ENCODE data around the gene NRN1L. TPM values are rescaled to one million over a fixed set of nuclear protein-coding genes. Genes with fewer than 3 reads are reported as not detected.
"Not testable (repeated sequence)": the region's sequence is repeated elsewhere in the genome, so short reads cannot be mapped to it uniquely, and the experiment has no call there.

Gene NRN1L
- total RNA-seq, 1 donor from 2014 or later, result 1.1 TPM

DNA sequence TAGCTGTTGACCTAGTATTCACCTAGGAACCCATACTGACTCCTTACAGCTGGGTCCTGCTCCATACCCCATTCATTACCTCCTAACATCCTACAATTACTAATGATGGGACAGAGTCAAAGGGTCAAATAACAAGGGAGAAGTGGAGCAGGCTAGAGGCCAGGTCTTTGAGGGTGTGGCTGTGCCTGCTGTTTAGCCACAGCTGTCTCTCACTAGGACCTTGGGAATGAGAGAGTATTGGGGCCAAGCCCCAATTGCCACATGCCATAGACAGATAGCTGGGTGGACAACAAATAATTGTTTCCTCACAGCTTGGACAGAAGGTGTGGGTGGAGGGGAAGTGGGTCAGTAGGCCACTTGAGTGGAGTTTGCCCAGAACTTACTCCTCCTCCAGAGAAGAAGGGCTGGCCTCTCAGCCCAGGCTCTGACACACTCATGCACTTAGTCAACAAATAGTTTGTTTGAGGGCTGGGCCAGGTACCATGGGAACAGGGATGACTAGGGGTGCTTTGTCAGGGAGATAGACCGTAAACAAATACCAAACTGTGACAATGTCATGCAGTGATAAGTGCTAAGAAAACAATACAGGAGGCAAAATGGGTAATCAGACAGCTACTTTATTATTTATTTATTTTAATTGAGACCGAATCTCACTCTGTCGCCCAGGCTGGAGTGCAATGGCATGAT is 27.0 kb upstream of the NRN1L start:
- Histone ChIP-seq H3K27me3 (ENCODE audit: control insufficient read depth, insufficient read depth, low read length) (no peaks in the 10 kb centered on the region), H3K4me3 (ENCODE audit: low read depth, low read length) (no peak overlapping the region), H3K36me3 (ENCODE audit: control insufficient read depth, insufficient read depth, low read length) (peaks cover 3% of the 10 kb centered on the region)
- peak; percentile 92 for DNase-seq (ENCODE audit: low read depth)
- TF ChIP-seq, protein P1, sequence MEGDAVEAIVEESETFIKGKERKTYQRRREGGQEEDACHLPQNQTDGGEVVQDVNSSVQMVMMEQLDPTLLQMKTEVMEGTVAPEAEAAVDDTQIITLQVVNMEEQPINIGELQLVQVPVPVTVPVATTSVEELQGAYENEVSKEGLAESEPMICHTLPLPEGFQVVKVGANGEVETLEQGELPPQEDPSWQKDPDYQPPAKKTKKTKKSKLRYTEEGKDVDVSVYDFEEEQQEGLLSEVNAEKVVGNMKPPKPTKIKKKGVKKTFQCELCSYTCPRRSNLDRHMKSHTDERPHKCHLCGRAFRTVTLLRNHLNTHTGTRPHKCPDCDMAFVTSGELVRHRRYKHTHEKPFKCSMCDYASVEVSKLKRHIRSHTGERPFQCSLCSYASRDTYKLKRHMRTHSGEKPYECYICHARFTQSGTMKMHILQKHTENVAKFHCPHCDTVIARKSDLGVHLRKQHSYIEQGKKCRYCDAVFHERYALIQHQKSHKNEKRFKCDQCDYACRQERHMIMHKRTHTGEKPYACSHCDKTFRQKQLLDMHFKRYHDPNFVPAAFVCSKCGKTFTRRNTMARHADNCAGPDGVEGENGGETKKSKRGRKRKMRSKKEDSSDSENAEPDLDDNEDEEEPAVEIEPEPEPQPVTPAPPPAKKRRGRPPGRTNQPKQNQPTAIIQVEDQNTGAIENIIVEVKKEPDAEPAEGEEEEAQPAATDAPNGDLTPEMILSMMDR (IDR thresholded peaks at IDR 0.05; ENCODE audit: insufficient read depth, low read length, poor library complexity, severe bottlenecking), result no peak

DNA sequence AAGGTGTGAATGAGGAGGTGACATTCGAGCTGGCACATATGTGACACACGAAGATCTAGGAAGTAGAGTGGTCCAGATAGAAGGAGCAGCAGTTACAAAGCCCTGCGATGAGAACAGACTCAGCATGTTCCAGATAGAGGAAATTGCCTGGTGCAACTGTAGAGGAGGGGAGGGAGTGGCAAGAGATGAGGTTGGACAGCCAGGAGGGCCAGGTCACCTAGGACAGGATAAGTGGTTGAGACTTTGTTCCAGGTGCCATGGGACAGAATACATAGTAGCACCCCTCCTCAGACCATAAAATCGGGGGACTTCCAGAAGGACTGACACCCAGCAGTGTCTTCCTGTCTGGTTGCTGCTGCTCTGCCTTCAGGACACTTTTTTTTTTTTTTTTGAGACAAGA is 26.2 kb upstream of the NRN1L start:
- no peak overlapping the region for H3K4me3 ChIP-seq (ENCODE audit: low read depth, low read length)
- no peaks in the 10 kb centered on the region for H3K27me3 ChIP-seq (ENCODE audit: control insufficient read depth, insufficient read depth, low read length)
- peaks cover 3% of the 10 kb centered on the region for H3K36me3 ChIP-seq (ENCODE audit: control insufficient read depth, insufficient read depth, low read length)
- DNase-seq (ENCODE audit: low read depth), result no peak
- TF ChIP-seq, protein P1 (IDR thresholded peaks at IDR 0.05; ENCODE audit: insufficient read depth, low read length, poor library complexity, severe bottlenecking), result no peak

DNA sequence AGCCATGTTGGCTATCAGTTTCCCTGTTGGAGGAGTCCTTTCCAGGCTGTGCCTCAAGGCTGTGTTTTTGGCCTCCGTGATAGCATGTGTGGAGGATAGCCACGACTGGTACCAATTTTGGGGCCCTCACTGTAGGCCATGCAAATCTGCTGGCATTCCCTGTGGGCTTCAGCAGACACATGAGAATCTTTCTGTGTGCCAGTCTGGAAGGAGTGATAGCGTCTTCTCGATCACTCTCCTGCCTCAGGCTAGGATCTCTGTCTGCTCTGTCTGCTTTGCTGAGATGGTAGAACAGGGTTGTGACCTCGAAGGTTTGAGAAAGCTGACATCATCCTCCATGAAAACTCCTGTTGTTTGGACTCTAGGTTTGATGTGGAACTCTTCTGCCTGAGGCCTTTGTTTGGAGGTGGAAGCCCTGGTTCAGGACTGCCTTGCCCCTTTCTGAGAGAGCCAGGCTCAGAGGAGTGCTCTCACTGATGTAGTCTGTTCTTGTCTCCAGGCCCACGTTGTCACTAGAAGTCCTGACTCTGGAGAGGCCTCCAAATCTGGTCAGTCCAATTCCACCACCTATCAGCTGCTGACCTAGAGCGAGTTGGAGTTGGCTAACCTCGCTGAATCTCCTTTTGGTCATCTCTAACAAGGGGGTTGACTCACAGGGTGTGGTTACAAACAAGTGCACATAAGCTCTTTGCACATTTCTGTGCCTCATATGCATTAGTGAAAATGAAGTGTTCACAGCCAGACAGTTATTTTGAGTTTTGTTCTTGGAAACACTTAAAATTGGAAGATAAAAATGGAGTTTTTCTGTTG is 23.9 kb upstream of the NRN1L start:
- no peak overlapping the region for H3K4me3 ChIP-seq (ENCODE audit: low read depth, low read length)
- peaks cover 3% of the 10 kb centered on the region for H3K36me3 ChIP-seq (ENCODE audit: control insufficient read depth, insufficient read depth, low read length)
- DNase-seq (ENCODE audit: low read depth), result no peak
- TF ChIP-seq, protein P1 (IDR thresholded peaks at IDR 0.05; ENCODE audit: insufficient read depth, low read length, poor library complexity, severe bottlenecking), result no peak
- no peaks in the 10 kb centered on the region for H3K27me3 ChIP-seq (ENCODE audit: control insufficient read depth, insufficient read depth, low read length)

DNA sequence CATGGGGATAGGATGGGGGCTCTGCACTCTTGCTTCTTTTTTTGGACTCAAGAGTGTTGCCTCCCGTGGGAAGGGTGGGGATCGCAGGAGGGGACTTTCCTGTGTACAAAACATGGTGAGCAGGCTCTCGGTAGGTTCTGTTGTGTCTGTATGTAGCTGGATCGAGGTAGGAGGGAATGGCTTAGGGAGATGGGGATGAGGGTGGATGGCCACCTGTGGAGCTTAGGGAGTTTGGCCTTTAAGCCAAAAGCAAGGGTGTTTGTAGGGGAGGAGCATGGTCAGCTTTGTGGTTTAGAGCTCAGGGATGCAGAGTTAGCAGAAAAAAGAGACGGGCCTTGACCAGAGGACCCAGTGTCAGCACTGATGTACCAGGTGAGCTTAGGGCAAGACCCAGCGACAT is 22.8 kb upstream of the NRN1L start:
- Histone ChIP-seq H3K27me3 (ENCODE audit: control insufficient read depth, insufficient read depth, low read length) (no peaks in the 10 kb centered on the region), H3K36me3 (ENCODE audit: control insufficient read depth, insufficient read depth, low read length) (peaks cover 3% of the 10 kb centered on the region), H3K4me3 (ENCODE audit: low read depth, low read length) (no peak overlapping the region)
- TF ChIP-seq, protein P1 (IDR thresholded peaks at IDR 0.05; ENCODE audit: insufficient read depth, low read length, poor library complexity, severe bottlenecking), result no peak
- no peak for DNase-seq (ENCODE audit: low read depth)

DNA sequence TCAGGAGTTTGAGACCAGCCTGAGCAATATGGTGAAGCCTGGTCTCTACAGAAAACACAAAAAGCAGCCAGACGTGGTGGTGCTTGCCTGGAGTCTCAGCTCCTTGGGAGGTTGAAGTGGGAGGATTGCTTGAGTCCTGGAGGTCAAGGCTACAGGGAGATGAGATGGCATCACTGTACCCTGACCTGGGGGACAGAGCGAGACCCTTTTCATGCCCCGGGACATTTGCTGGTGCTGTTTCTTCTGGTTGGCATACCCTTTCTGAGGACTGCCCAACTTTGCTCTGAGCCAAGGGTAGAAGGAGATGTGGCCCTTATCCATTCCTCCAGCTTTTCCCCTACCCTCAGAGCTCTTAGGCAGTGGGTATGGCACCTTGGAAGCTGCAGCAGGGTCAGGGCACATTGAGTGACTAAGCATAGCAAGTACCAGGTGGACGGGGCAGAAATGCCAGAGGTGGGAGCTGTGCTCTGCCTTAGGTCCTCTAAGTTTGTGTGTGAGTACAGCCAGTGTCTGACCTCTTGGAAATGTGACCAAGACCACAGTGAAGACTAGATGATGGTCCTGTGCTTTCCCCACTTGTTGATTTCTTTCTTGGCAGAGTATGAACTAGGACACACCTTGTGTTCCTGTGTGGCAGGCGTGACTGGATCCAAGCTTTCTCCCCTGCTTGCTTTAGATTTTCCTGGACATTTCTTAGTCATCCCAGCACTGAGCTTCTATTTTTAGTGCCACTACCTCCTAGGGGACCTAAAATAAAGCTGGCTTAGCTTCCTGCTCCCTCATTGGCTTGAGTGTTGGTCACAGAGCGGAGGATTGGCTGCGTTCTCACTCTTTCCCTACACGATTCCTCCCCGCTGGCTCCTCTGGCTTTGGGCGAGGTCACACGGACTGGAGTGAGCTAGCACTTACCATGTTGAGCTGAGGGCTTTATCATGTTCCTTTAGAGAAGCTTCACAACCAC is 21.8 kb upstream of the NRN1L start:
- no peak overlapping the region for H3K4me3 ChIP-seq (ENCODE audit: low read depth, low read length)
- H3K36me3 ChIP-seq (ENCODE audit: control insufficient read depth, insufficient read depth, low read length), result peaks cover 3% of the 10 kb centered on the region
- no peaks in the 10 kb centered on the region for H3K27me3 ChIP-seq (ENCODE audit: control insufficient read depth, insufficient read depth, low read length)
- DNase-seq (ENCODE audit: low read depth), result no peak
- TF ChIP-seq, protein P1 (IDR thresholded peaks at IDR 0.05; ENCODE audit: insufficient read depth, low read length, poor library complexity, severe bottlenecking), result no peak

DNA sequence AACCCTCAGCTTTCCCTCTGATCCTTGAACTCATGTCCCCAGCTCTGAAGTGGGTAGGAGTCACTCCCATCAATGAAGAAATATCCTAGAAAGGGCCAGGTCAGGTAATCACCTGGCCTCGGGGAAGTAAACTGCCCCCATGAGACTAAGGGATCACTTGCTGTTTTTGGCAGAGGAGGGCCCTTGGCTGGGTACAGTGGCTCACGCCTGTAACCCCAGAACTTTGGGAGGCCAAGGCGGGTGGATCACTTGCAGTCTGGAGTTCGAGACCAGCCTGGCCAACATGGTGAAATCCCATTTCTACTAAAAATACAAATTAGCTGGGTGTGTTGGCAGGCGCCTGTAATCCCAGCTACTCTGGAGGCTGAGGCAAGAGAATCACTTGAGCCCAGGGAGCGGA is 20.6 kb upstream of the NRN1L start:
- H3K36me3 ChIP-seq (ENCODE audit: control insufficient read depth, insufficient read depth, low read length); H3K4me3 ChIP-seq (ENCODE audit: low read depth, low read length); DNase-seq (ENCODE audit: low read depth); H3K27me3 ChIP-seq (ENCODE audit: control insufficient read depth, insufficient read depth, low read length): not testable (repeated sequence)

Data from kidney epithelial cell (primary cell).